HuH-7 (cell line): ENCODE measurements around the gene OR12D1.

Source experiments
- DNase-seq: peaks from one replicate; pipeline ENCODE4 v3.0.0; 2011; ENCODE audit warnings: low spot score

OR12D1 gene

DNA sequence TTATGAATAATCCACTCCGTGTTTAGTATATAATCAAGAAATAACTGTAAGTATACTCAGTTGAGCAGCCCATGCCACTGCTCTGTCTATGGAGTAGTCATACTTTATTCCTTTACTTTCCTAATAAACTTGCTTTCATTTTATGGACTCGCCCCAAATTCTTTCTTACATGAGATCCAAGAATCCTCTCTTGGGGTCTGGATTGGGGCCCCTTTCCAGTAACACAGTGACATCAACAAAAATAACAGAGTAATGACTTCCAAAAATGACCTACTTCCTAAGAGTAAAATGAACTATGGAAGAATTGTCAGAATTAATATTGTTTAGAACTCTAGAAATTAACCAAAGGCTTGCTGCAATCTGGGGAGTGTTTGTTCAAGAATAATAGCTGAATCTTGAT, 51.1 kb downstream of the OR12D1 start:
- no peak for DNase-seq

- no peak for DNase-seq
These were observed 51.5 kb downstream of the OR12D1 start for GRCh38 chr6:29466241-29466640.
